SK-N-SH (cell line): ENCODE measurements around the gene PRRX2.

Source experiments
- CTCF ChIP-seq: fragments of 200-600 bp; sonication (generic); IDR thresholded peaks from 2 replicates; pipeline ENCODE4 v1.6.1; 2017; ENCODE audit warnings: antibody characterized with exemption, mild to moderate bottlenecking, moderate library complexity
- EP300 ChIP-seq, 2 experiments: IDR thresholded peaks; 2 replicates each; pipeline versions ENCODE4 v1.4.0 to v1.6.1; 2012; ENCODE audit warnings: borderline replicate concordance in 1 of 2, low read depth in 1 of 2, low read length in 1 of 2
- MAX ChIP-seq: IDR thresholded peaks from 2 replicates; pipeline ENCODE4 v1.4.0; 2012; ENCODE audit warnings: low read depth
- POLR2AphosphoS5 ChIP-seq: IDR thresholded peaks from 2 replicates; pipeline ENCODE4 v1.6.1; 2012; ENCODE audit warnings: low read depth, low read length
- RAD21 ChIP-seq: IDR thresholded peaks from 2 replicates; pipeline ENCODE4 v1.6.1; 2012; ENCODE audit warnings: mild to moderate bottlenecking, low read length
- REST ChIP-seq: IDR thresholded peaks from 2 replicates; pipeline ENCODE4 v1.6.1; 2012; ENCODE audit warnings: mild to moderate bottlenecking, low read depth, low read length, moderate library complexity
- TAF1 ChIP-seq: IDR thresholded peaks from 2 replicates; pipeline ENCODE4 v1.6.1; 2012; ENCODE audit warnings: low read depth, mild to moderate bottlenecking, low read length, moderate library complexity, borderline replicate concordance

- no peak for TF ChIP-seq TAF1
- TF ChIP-seq POLR2AphosphoS5: no peak
- no peak for TF ChIP-seq CTCF
- TF ChIP-seq RAD21: no peak
- TF ChIP-seq MAX: no peak
- TF ChIP-seq EP300 (IDR thresholded peaks at IDR 0.05; ENCODE audit: borderline replicate concordance in 1 of 2, low read depth in 1 of 2, low read length in 1 of 2): no peak
- no peak for TF ChIP-seq REST
These were observed 28.3 kb downstream of the PRRX2 start for GRCh38 chr9:129693741-129694140.
